OCI-LY7 (cell line): ENCODE data around the gene CBLC. TPM values are rescaled to one million over a fixed set of nuclear protein-coding genes. Genes with fewer than 3 reads are reported as not detected.

Experiments used
- BruUV-seq: library from RNA; stranded (reverse); fragments of 400-500 nt; replicated peaks from 2 replicates; lab custom pipeline; 2021; lab: Mats Ljungman, UMichigan
- CTCF ChIA-PET: fragments of 300-600 bp; sonication (Branson Sonifier 250); formaldehyde crosslinking; loops from one replicate; lab custom pipeline; 2022; ENCODE audit warnings: antibody characterized with exemption; ENCODE audit not compliant: unreplicated experiment; lab: Charles Lee
- POLR2A ChIA-PET: fragments of 300-600 bp; sonication (Branson Sonifier 250); formaldehyde crosslinking; loops from one replicate; lab custom pipeline; 2022; ENCODE audit warnings: antibody characterized with exemption; lab: Charles Lee
- DNase-seq: peaks from one replicate; pipeline ENCODE4 v3.0.0-alpha.2; 2015; ENCODE audit warnings: low spot score
- H2AFZ ChIP-seq: fragments of 200-600 bp; sonication (generic), shearing (Covaris generic); 2 replicates; pipeline ENCODE4 v1.6.1; 2014; ENCODE audit warnings: mild to moderate bottlenecking, antibody characterized with exemption, low read length, moderate library complexity
- H3K27ac ChIP-seq: fragments of 200-600 bp; sonication (generic); 2 replicates; pipeline ENCODE4 v1.5.1; 2014; ENCODE audit warnings: mixed run types, low read depth, mild to moderate bottlenecking, moderate library complexity, low read length, inconsistent platforms; ENCODE audit not compliant: poor library complexity, severe bottlenecking
- H3K36me3 ChIP-seq: fragments of 200-600 bp; sonication (generic); 2 replicates; pipeline ENCODE4 v1.6.1; 2014; ENCODE audit warnings: mild to moderate bottlenecking, antibody characterized with exemption, low read length, moderate library complexity, mixed read lengths; ENCODE audit not compliant: insufficient read depth
- H3K4me1 ChIP-seq: fragments of 200-600 bp; sonication (generic); 2 replicates; pipeline ENCODE4 v1.5.1; 2014; ENCODE audit warnings: mild to moderate bottlenecking, low read length; ENCODE audit not compliant: insufficient read depth, poor library complexity, severe bottlenecking
- H3K4me2 ChIP-seq: fragments of 200-600 bp; sonication (generic); 2 replicates; pipeline ENCODE4 v1.6.1; 2014; ENCODE audit warnings: mild to moderate bottlenecking, low read length
- H3K4me3 ChIP-seq: fragments of 200-600 bp; sonication (generic); 2 replicates; pipeline ENCODE4 v1.5.1; 2014; ENCODE audit warnings: mild to moderate bottlenecking, low read depth, low read length; ENCODE audit not compliant: poor library complexity, severe bottlenecking
- H3K79me2 ChIP-seq: fragments of 200-600 bp; sonication (generic); 2 replicates; pipeline ENCODE4 v1.6.1; 2016; ENCODE audit warnings: low read depth, mild to moderate bottlenecking, low read length, moderate library complexity, mixed read lengths; ENCODE audit not compliant: insufficient read depth
- H3K9me2 ChIP-seq: fragments of 200-600 bp; sonication (generic); 2 replicates; pipeline ENCODE4 v1.6.1; 2016; ENCODE audit warnings: mild to moderate bottlenecking, low read length, mixed read lengths; ENCODE audit not compliant: insufficient read depth
- H3K9me3 ChIP-seq: fragments of 200-600 bp; sonication (generic); 2 replicates; pipeline ENCODE4 v1.6.1; 2014; ENCODE audit warnings: mild to moderate bottlenecking, mixed run types, low read length, mixed read lengths
- H4K20me1 ChIP-seq: fragments of 200-600 bp; sonication (generic); 2 replicates; pipeline ENCODE4 v1.6.1; 2014; ENCODE audit warnings: mild to moderate bottlenecking, antibody characterized with exemption, low read length, moderate library complexity, mixed read lengths; ENCODE audit not compliant: insufficient read depth
- CTCF ChIP-seq: fragments of 200-600 bp; sonication (generic); conservative IDR thresholded peaks from 2 replicates; pipeline ENCODE4 v1.5.1; 2014; ENCODE audit warnings: mild to moderate bottlenecking, antibody characterized with exemption, low read length, moderate library complexity, mixed read lengths
- EZH2phosphoT487 ChIP-seq: fragments of 200-600 bp; sonication (generic); IDR thresholded peaks from 2 replicates; pipeline ENCODE4 v1.6.1; 2018; ENCODE audit warnings: low read depth, borderline replicate concordance, mild to moderate bottlenecking, mixed run types, antibody characterized with exemption, low read length, moderate library complexity, mixed read lengths
- intact Hi-C: fragments of 100-400 bp; cut with micrococcal nuclease; formaldehyde crosslinking; loops from one replicate; pipeline ENCODE4 v1.10.0; 2022; ENCODE audit not compliant: unreplicated experiment
- total RNA-seq, 2 experiments: library from RNA; depleted of rRNA in 1 of 2; stranded (reverse); fragments of >200 nt in 1 of 2; shearing (Covaris generic) in 1 of 2; gene quantifications; 2 replicates each; pipeline ENCODE4 v1.2.3, GENCODE V29; 2014 to 2022

The CBLC gene
- total RNA-seq, 2 experiments from 2014 or later = not detected

GRCh38 chr19:44729516-44730033 lies 48.1 kb upstream of the CBLC start:
- Histone ChIP-seq H3K4me2 (no peak overlapping the region), H3K9me3 (no peaks in the 10 kb centered on the region), H2AFZ (no peak overlapping the region), H3K4me3 (no peak overlapping the region), H3K9me2 (no peaks in the 10 kb centered on the region), H4K20me1 (no peaks in the 10 kb centered on the region), H3K27ac (no peak overlapping the region), H3K79me2 (no peaks in the 10 kb centered on the region), H3K4me1 (peaks cover 16% of the 10 kb centered on the region), H3K36me3 (no peaks in the 10 kb centered on the region)
- intact Hi-C loops = no loop called here
- POLR2A ChIA-PET = no interaction called here
- CTCF ChIA-PET = no interaction called here
- TF ChIP-seq EZH2phosphoT487 = no peak
- no peak for TF ChIP-seq CTCF
- DNase-seq = no peak
- BruUV-seq = no TSS peak

- Histone ChIP-seq H2AFZ (no peak overlapping the region), H3K4me2 (no peak overlapping the region), H3K79me2 (no peaks in the 10 kb centered on the region), H3K9me2 (no peaks in the 10 kb centered on the region), H3K4me1 (peaks cover 6% of the 10 kb centered on the region), H3K36me3 (no peaks in the 10 kb centered on the region), H3K9me3 (no peaks in the 10 kb centered on the region), H3K4me3 (no peak overlapping the region), H3K27ac (no peak overlapping the region), H4K20me1 (no peaks in the 10 kb centered on the region)
- intact Hi-C loops = no loop called here
- no peak for TF ChIP-seq CTCF
- TF ChIP-seq EZH2phosphoT487 = no peak
- POLR2A ChIA-PET = no interaction called here
- CTCF ChIA-PET = no interaction called here
- BruUV-seq = no TSS peak
- DNase-seq = no peak
Measured at GRCh38 chr19:44731081-44731480, 46.6 kb upstream of the CBLC start.

- TF ChIP-seq CTCF = no peak
- TF ChIP-seq EZH2phosphoT487 = no peak
- intact Hi-C loops = no loop called here
- Histone ChIP-seq H3K79me2 (no peaks in the 10 kb centered on the region), H4K20me1 (no peaks in the 10 kb centered on the region), H3K9me3 (no peaks in the 10 kb centered on the region), H3K4me3 (no peak overlapping the region), H3K4me2 (no peak overlapping the region), H3K4me1 (peaks cover 6% of the 10 kb centered on the region), H3K9me2 (no peaks in the 10 kb centered on the region), H2AFZ (no peak overlapping the region), H3K27ac (no peak overlapping the region), H3K36me3 (no peaks in the 10 kb centered on the region)
- POLR2A ChIA-PET = no interaction called here
- no TSS peak for BruUV-seq
- DNase-seq = no peak
- CTCF ChIA-PET = no interaction called here
Measured at GRCh38 chr19:44731622-44732021, 46.1 kb upstream of the CBLC start.
